Fibroblast of skin of scalp (primary cell): Measurements from ENCODE around the gene NQO2.
"Not testable (repeated sequence)": the region's sequence is repeated elsewhere in the genome, so short reads cannot be mapped to it uniquely, and the experiment has no call there.

Experiments
- DNase-seq: peaks from one replicate; pipeline ENCODE4 v3.0.0-alpha.2; 2013

Gene NQO2

DNA sequence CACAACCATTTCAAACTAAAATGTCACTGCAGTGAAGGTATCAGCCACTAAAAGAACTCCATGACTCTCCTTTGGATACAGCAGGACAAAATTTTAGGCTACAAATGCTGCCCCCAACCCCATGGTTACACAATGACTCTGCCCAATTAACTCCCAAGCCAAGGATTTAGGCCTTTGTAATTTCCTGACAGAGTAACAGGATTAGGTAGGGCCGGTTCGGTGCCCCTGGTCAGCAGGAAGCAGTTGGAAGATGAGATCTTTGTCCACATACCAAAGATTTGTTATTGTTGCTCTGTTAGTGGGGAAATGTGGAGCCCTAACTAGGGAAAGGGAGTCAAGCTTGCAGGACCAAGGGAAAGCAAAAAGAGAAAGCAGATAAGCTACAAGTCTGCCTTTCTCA lies 41.9 kb downstream of the NQO2 start:
- no peak for DNase-seq

DNA sequence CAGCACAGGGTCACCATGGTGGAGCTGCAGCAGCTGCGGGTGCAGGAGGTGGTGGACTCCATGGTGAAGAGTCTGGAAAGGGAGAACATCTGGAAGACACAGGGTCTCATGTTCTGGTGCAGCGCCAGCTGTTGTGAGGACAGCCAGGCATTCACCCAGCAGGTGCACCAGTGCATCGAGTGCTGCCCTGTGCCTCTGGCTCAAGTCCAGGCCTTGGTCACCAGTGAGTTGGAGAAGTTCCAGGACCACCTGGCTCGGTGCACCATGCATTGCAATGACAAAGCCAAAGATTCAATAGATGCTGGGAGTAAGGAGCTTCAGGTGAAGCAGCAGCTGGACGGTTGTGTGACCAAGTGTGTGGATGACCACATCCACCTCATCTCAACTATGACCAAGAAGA lies 45.7 kb downstream of the NQO2 start:
- DNase-seq: no peak

DNA sequence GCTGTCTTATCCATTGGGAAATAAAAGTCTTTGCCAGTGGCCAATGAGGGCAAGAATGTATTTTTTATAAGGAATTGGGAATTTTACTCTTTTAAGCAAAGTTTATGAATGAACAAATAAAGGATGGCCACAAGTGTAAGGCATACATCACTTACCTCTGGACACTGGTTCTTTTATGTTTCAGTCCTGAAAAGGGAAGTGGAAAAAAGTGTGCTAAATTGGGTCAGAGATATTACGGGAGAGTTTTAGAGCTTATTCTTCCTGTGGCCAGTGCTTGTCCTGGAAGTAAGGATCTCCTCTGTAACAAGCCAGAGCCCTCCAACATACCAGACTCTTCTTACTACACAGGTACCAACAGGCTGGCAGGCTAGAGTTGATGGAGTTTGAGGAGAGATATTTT lies 46.1 kb downstream of the NQO2 start:
- DNase-seq: no peak

DNA sequence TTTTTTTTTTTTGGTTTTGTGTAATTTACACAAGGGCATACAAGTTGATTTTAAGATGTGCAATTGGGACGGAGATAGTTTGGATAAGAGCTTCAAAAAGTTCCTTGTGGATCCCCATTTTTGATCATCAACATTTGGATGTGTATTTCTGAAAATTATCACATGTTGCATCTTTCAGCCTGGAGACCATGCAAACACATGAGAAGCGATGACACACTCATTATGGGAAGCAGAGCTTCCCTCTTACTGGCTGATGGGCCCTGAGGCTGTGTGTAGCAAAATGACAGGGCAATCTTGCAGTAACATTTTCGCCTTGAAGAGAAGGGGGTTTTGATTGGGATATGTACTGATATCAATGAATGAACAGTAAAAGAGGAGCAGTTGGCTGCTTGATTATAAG lies 46.6 kb downstream of the NQO2 start:
- no peak for DNase-seq

DNA sequence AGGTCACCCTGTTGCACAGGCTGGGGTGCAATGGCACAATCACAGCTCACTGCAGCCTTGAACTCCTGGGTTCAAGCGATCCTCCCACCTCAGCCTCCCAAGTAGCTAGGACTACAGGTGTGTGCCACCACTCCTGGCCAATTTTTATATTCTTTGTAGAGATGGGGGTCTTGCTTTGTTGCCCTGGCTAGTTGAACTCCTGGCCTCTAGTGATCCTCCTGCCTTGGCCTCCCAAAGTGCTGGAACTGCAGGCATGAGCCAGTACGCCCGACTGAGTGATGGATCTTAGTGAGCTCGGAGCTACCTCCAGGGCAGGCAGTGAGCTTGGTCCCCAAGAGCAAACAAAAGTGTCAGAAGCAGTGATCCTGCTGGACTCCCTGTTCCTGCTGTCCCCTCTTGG lies 48.3 kb downstream of the NQO2 start:
- DNase-seq: not testable (repeated sequence)

DNA sequence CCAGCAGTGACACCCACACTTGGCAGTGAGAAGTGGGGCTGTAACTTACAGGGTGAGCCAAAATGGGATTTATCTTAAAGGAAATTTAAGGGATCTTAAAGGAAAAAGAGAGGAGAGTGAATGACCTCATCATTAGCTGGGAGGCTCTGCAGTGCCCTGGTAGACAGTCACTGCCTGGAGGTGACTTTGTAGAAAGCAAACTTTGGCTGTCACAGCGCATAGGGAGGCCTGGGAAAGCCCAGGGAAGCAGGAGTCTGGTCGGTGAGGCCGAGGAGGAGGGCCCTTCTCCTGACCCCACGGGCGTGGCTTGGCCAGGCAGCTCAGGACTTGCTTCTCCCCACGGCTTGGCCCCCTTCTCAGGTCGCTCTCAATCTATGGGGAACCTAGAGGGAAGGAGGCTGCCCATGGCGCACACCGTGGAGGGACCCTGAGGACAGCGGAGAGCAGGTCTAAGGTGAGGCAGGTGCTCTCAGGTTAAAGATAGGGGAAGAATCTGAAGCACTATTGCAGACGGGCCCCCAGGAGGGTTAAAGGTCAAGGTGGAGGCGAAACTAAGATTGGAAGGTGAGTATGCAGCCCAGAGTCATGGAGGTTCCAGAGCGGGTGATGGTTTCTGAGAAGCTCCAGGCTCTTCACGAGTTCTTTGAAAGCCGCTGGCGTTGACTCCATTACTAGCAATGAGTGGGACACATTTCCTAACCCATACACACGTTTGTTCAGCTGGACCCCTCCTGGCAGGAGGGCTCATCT lies 53.0 kb downstream of the NQO2 start:
- no peak for DNase-seq

DNA sequence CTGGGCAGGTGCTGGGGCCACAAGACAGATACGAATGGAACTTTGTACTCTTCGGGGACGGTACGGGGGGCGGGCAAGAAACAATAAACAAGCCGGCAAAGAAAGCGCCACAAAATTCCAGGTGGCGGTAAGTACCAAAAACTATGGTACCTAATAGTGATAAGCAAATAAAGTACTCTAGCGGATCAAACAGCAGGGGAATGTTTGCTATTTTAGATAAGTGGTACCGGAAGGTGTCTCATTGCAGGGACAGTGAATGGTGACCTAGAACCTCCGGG lies 53.5 kb downstream of the NQO2 start:
- no peak for DNase-seq

DNA sequence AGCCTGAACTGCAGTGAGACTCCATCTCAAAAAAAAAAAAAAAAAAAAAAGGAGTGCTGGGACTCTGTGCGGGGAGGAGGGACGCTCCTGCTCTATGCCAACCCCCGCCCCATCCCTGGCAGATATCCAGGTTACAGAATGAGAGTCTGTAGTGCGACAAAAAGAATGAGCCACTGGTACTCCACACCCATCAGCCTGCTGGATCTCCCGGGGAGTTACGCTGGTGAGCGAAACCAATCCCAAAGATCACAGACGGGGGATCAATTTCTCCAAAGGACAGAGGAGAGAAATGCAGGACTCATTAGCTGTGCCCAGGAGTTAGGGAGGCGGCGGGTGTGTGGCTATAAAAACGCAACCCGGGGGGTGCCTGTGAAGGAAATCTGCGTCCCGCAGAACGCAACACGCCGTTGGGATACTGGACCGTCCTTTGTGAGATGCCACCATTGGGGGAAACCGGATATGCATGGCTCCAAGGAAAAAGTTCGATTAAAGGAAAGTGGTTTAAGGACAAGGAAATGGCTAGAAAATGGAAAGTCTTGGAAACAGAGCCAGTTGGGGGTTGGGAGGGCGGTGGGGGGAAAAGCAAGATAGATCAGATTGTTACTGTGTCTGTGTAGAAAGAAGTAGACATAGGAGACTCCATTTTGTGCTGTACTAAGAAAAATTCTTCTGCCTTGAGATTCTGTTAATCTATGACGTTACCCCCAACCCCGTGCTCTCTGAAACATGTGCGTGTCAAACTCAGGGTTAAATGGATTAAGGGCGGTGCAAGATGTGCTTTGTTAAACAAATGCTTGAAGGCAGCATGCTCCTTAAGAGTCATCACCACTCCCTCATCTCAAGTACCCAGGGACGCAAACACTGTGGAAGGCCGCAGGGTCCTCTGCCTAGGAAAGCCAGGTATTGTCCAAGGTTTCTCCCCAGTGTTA lies 54.8 kb downstream of the NQO2 start:
- peak; percentile 63 for DNase-seq

DNA sequence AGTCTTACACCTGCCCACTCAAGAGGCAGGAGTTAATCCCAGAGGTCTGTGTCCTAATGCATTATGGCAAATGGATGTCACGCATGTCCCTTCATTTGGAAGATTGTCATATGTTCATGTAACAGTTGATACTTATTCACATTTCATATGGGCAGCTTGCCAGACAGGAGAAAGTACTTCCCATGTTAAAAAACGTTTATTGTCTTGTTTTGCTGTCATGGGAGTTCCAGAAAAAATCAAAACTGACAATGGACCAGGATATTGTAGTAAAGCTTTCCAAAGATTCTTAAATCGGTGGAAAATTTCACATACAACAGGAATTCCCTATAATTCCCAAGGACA lies 55.4 kb downstream of the NQO2 start:
- not testable (repeated sequence) for DNase-seq

DNA sequence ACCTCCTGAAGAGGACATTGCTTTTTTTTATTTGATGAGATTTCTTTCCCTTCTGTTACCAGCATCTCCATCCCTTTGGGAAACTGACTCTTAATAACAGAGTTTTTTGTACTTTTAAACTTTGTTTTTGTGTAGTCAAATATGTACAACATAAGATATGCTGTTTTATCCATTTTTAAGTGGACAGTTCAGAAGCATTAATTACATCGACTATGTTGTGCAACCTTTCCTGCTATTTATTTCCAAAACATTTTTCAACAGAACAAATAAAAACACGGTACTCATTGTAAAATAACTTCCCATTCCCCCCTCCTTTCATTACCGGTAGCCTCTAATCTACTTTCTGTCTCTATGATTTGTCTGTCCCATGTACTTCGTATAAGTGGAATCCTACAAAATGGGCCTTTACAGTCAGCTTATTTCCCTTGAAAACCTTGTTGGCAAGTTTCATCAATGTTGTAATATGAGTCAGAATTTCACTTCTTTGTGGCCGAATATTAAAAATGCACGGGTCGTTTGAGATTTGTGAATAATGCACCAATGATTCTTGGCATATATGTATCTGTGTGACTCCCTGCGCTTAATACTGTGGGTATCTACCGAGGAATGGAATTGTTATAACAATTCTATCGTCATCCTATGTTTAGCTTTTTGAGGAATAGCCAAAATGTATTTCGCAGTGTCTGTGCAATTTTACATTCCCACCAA lies 57.5 kb downstream of the NQO2 start:
- peak; percentile 6 for DNase-seq

DNA sequence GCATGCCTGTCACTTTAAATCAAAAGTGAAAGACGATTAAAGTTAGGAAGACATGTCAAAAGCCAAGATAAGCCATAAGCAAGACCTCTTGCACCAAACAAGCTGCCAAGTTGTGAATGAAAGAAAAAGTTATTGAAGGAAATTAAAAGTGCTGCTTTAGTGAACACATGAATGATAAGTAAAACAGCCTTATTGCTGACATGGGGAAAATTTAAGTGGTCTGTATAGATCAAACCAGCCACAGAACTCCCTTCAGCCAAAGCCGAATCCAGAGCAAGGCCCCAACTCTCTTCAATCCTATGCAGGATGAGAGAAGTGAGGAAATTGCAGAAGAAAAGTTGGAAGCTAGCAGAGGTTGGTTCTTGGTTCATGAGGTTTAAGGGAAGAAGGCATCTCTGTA lies 59.3 kb downstream of the NQO2 start:
- no peak for DNase-seq

DNA sequence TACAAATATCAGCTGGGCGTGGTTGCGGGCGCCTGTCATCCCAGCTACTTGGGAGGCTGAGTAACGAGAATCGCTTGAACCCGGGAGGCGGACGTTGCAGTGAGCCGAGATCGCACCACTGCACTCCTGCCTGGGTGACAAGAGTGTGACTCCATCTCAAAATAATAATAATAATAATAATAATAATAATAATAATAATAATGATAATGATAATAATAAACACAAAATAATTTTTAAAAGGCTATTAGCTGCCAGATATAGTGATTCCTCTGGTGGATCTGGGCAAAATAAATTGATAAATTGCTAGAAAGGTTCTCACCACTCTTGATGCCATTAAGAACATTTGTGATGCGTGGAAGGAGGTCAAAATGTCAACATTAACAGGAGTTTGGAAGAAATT lies 60.4 kb downstream of the NQO2 start:
- DNase-seq: not testable (repeated sequence)

DNA sequence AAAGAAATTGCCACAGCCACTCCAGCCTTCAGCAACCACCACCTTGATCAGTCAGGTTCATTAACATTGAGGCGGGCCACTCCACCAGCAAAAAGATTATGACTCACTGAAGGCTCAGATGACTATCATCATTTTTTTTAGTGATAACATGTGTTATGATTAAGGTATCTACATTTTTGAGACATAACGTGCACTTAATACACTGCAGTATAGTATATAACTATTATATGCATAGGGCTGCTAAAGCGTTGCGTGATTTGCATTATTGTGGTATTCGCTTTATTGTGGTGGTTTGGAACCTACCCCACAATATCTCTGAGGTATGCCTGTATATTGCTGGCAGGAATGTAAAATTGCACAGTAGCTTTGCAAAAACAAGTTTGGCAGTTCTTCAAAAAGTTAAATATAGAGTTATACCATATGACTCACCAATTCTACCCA lies 61.8 kb downstream of the NQO2 start:
- DNase-seq: peak; percentile 87

DNA sequence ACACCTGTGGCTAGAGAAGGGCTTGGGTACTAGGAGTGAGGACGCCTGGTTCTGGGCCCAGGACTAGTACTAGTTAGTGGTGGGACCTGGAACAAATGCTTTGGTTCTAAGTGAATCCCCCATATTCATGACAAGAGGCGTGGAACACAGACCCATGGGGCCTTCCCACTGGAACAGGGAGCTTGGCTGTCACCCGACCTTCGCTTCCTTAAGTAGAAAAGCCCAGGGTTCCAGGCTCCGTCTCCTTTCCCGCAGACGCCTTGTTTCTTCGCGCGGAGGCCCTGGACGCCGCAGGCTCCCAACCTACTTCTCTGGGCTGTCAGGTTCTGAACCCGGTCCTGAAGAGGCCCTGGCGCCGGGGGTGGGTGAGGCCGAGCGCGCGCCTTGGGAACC lies 63.6 kb downstream of the NQO2 start:
- DNase-seq: not testable (repeated sequence)

DNA sequence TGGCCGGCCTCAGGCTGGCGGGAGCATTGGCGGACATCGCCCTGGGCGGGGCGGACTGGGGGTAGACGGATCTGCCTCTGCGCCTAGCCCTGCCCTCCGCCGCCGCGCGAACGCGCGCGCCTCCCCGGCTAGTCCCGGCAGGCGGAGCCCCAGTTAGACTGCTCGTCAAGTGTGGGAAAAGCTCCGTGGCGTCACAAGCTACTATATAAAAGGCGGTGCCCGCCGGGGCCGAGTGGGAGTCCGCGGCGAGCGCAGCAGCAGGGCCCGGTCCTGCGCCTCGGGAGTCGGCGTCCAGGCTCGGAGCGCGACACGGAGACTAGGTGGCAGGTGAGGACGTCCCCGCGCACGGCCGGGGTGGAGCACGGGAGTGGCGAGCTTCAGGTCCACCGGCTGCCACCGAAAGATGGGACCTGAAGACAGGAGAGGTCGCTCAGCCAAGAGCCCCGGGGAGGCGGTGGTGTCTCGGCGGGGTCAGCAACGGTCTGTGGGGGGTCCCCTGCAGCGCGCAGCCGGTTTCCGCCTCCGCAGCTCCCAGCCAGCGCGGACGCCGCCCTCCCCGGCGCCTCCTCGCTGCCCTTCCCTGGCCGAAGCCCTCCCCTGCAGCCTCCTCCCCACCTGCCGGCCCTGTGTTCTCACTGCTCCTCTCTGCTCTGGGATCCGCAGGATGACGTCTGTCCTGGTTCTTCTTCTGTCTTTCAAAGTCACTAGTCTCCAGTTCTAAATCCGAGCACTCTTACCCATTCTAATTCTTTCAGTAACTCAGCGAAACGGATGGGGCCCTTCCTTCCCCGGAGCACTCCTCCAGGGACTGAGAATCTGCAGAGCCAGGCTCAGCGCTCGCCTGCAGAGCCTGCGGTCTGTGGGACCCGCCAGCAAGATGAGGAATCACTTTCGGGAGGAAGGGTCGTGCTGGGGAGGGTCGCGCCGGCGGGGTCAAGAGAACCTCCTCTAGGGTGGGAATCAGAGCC lies 64.3 kb downstream of the NQO2 start:
- peak; percentile 94 for DNase-seq

DNA sequence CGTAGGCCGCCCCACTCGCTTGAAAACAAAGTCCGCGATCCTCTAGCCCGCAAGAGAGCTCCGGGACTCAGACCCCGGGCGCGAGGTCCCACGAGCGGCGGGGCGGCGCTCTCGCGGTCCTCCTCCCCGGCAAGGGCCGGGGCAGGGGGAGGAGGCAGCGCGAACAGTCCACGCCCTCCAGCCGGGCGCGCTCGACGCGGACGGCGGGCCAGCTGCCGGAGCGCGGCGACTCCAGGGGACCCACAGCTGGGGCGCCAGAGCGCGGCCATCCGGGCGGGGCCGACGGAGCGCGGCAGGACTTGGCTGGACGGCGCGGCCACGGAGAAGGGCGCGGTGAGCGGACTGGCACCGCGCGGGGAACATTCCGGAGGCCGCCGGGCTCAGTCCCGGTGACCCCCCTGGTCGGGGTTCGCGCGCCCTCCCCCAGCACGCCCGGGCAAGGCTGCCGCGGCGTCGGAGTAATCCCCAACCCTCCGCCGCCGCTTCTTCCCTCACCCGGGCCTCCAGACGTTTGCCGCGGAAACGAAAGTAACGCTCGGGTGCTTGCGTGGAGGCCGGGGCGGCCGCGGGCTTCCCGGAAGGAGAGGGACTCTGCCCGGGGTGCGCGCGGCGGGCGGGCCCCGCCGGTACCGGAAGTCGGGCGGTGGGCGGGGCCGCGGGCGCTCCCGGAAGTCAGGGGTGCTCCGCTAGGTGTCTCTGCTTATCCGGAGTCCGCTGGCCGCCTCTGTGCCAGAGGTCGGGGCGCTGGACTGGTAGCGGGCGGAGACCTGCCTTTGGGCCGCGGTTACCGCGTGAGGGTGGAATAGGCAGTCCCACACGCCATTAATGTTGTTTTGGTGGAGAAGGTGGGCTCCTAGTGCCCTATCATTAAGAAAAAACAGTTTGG lies 68.9 kb downstream of the NQO2 start, which contains the start of gene RIPK1:
Gene RIPK1, plus strand, starts transcription at position 166 of the 886 bp plus-strand sequence. CDS start 8,330 bp downstream, outside the sequence.
- peak; percentile 90 for DNase-seq
